CD4-positive, alpha-beta T cell treated with Interleukin-4 for 1 hour (primary cell): Measurements from ENCODE around the gene RASD1.
"Not testable (repeated sequence)": the region's sequence is repeated elsewhere in the genome, so short reads cannot be mapped to it uniquely, and the experiment has no call there.

Experiments used
- DNase-seq, 2 donors: peaks; one replicate each; pipeline ENCODE4 v3.0.0-alpha.2; 2020 to 2022

The RASD1 gene

GRCh38 chr17:17495536-17496188 is 533 bp downstream of the RASD1 start:
- peak in 1 of 2 donors; percentile 19 for DNase-seq

GRCh38 chr17:17494870-17495535 is 1.2 kb downstream of the RASD1 start:
- peak in 1 of 2 donors; percentile 10 for DNase-seq

GRCh38 chr17:17494499-17494869 is 1.7 kb downstream of the RASD1 start:
- DNase-seq: no peak

GRCh38 chr17:17493986-17494466 is 2.2 kb downstream of the RASD1 start:
- no peak for DNase-seq

- DNase-seq: no peak
Measured at GRCh38 chr17:17493249-17493985, 2.8 kb downstream of the RASD1 start.

- DNase-seq: no peak
Measured at GRCh38 chr17:17492571-17492970, 3.6 kb downstream of the RASD1 start.

GRCh38 chr17:17492085-17492484 is 4.1 kb downstream of the RASD1 start:
- DNase-seq: no peak

- no peak for DNase-seq
Measured at GRCh38 chr17:17491546-17491988, 4.6 kb downstream of the RASD1 start.

GRCh38 chr17:17491031-17491471 is 5.1 kb downstream of the RASD1 start:
- DNase-seq: no peak

- DNase-seq: no peak
Measured at GRCh38 chr17:17487998-17488397, 8.2 kb downstream of the RASD1 start.

GRCh38 chr17:17486416-17486815 is 9.8 kb downstream of the RASD1 start:
- DNase-seq: not testable (repeated sequence)

GRCh38 chr17:17485420-17485819 is 10.8 kb downstream of the RASD1 start:
- DNase-seq: no peak

- no peak for DNase-seq
Measured at GRCh38 chr17:17484451-17484899, 11.7 kb downstream of the RASD1 start.

- no peak for DNase-seq
Measured at GRCh38 chr17:17481860-17482259, 14.3 kb downstream of the RASD1 start.

GRCh38 chr17:17480593-17481148 is 15.5 kb downstream of the RASD1 start:
- no peak for DNase-seq

GRCh38 chr17:17479209-17479608 is 17.0 kb downstream of the RASD1 start:
- no peak for DNase-seq

- DNase-seq: peak; percentile 93 to 94
Measured at GRCh38 chr17:17476865-17477467, 19.2 kb downstream of the RASD1 start, which contains the start of gene MED9. MED9 (plus strand) TSS chr17:17477000; CDS start chr17:17477042, 42 bp downstream.

GRCh38 chr17:17474341-17474740 is 21.9 kb downstream of the RASD1 start:
- DNase-seq: no peak

- no peak for DNase-seq
Measured at GRCh38 chr17:17472333-17472920, 23.8 kb downstream of the RASD1 start.

GRCh38 chr17:17469996-17470395 is 26.2 kb downstream of the RASD1 start:
- DNase-seq: no peak

- DNase-seq: no peak
Measured at GRCh38 chr17:17469358-17469757, 26.8 kb downstream of the RASD1 start.
